Liver (tissue), 3 donors: Measurements from ENCODE around the gene NLK.

Experiments used
- ATF3 ChIP-seq: IDR thresholded peaks from 2 replicates; pipeline ENCODE4 v1.6.1; 2016; ENCODE audit warnings: antibody characterized with exemption
- CTCF ChIP-seq: fragments of 150-350 bp; IDR thresholded peaks from 2 replicates; pipeline ENCODE4 v1.5.1; 2017; ENCODE audit warnings: improper control_type of control experiment, low read depth, low read length; ENCODE audit not compliant: missing input control
- EGR1 ChIP-seq, 2 donors: IDR thresholded peaks; 2 replicates each; pipeline ENCODE4 v1.6.1; 2016 to 2018; ENCODE audit warnings: antibody characterized with exemption in 2 of 2, low read depth in 2 of 2
- GABPA ChIP-seq, 2 donors: IDR thresholded peaks in 1 of 2; conservative IDR thresholded peaks in 1 of 2; 2 replicates each; pipeline ENCODE4 v1.6.1; 2016; ENCODE audit warnings: antibody characterized with exemption in 2 of 2, mild to moderate bottlenecking in 1 of 2, moderate library complexity in 1 of 2
- MAX ChIP-seq: IDR thresholded peaks from 2 replicates; pipeline ENCODE4 v1.6.1; 2016; ENCODE audit warnings: antibody characterized with exemption
- RAD21 ChIP-seq, 2 donors: IDR thresholded peaks; 2 replicates each; pipeline ENCODE4 v1.6.1; 2016; ENCODE audit warnings: antibody characterized with exemption in 2 of 2, mild to moderate bottlenecking in 2 of 2
- REST ChIP-seq: IDR thresholded peaks from 2 replicates; pipeline ENCODE4 v1.6.1; 2016; ENCODE audit warnings: antibody characterized with exemption, mild to moderate bottlenecking
- RXRA ChIP-seq, 2 donors: IDR thresholded peaks; 2 replicates each; pipeline ENCODE4 v1.6.1; 2017 to 2018; ENCODE audit warnings: antibody characterized with exemption in 2 of 2, mild to moderate bottlenecking in 1 of 2
- SP1 ChIP-seq: IDR thresholded peaks from 2 replicates; pipeline ENCODE4 v1.6.1; 2018; ENCODE audit warnings: antibody characterized with exemption, mild to moderate bottlenecking
- TAF1 ChIP-seq: conservative IDR thresholded peaks from 2 replicates; pipeline ENCODE4 v1.6.1; 2016; ENCODE audit warnings: antibody characterized with exemption, mild to moderate bottlenecking
- YY1 ChIP-seq: IDR thresholded peaks from 2 replicates; pipeline ENCODE4 v1.6.1; 2016; ENCODE audit warnings: antibody characterized with exemption, mild to moderate bottlenecking
- ZBTB33 ChIP-seq: IDR thresholded peaks from 2 replicates; pipeline ENCODE4 v1.6.1; 2016; ENCODE audit warnings: antibody characterized with exemption
- donor health status: healthy.
- donor health status: healthy.

GRCh38 chr17:28170771-28171170 is 128.3 kb downstream of the NLK start:
- no peak for TF ChIP-seq MAX
- no peak for TF ChIP-seq CTCF
- no peak for TF ChIP-seq RAD21 (IDR thresholded peaks at IDR 0.05)
- no peak for TF ChIP-seq RXRA (IDR thresholded peaks at IDR 0.05)
- TF ChIP-seq SP1 = no peak
- TF ChIP-seq REST = no peak
- no peak for TF ChIP-seq EGR1 (IDR thresholded peaks at IDR 0.05; ENCODE audit: low read depth in 2 of 2)
- no peak for TF ChIP-seq YY1
- TF ChIP-seq GABPA (IDR thresholded peaks at IDR 0.05 in 1 of 2, conservative IDR thresholded peaks at IDR 0.05 in 1 of 2) = no peak
- TF ChIP-seq ZBTB33 = no peak
- no peak for TF ChIP-seq TAF1
- TF ChIP-seq ATF3 = no peak
